HL-60/S4 treated with retinoic acid at 250 ng/mL for 4 days and 3 days (cell line): Measurements from ENCODE around the gene C1orf21.

ENCODE experiments used
- in situ Hi-C: fragments of 300-500 bp; cut with MboI; formaldehyde crosslinking; loops from 2 replicates; pipeline ENCODE4 v1.7.0; 2022; ENCODE audit warnings: low sequenced_read_pairs

C1orf21 gene

DNA sequence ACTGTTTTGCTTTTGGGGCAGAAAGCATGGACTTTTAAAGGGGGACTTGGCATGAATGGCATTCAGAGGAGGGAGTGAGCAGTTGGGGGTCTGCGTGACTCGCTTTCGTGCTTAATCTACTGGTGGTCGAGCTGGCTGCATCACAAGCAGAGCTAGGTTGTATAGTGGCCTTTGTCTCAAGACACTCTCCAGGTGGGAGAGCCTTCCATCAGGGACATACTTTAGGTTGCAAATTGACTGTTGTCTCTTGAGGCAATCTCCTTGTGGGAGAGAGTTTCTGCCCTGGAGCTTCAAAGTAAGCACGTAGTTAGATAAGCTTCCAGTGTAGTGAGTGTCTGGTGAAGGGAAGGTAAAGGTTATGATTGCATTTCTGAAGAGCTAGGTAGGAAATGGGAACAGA, 93.9 kb downstream of the C1orf21 start:
- in situ Hi-C loops = no loop called here

DNA sequence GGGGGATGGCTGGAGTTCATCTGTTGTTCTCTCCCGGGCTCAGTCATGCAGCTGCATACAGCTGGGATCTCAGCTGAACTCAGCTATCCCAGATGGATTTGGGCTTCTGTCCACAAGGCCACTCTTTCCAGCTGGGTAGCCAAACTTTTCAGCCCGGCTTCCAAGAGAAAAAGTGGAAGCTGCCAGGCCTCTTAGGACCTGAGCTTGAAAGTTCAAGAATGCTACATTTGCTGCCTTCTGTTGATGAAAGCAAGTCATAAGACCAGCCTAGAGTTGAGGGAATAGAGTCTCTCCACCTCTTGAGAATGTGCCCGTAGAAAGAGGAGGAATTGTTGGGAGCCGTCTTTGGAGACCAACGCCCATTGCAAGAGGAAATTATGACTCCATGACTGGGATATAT, 95.3 kb downstream of the C1orf21 start:
- in situ Hi-C loops = no loop called here

DNA sequence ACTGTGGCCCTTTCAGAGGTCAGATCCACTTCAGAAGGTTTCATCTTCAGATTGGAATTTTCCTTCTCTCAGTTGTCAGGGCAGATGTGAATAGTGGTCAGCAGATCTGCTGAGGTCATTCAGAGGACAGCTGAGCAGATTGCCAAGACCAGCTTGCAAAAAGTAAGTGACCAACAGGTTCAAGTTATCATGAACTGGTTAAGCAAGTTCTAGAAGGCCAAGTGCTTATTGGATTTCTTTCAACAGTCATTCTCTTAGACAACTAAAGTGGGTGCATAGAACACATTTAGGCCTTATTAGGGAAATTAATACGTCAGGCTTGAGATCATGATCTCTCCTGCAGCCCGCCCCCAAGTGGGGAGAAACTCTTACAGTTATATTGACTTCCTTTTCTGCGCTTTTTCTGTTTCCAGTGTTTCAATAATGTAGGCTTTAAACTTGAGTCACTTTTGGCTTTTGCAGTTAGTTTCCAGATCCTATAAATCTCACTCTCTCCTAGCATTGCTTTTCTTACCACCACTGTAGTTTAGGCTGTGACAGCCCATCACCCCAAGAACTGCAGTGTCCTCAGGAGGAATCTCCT, 96.4 kb downstream of the C1orf21 start:
- in situ Hi-C loops = no loop called here

DNA sequence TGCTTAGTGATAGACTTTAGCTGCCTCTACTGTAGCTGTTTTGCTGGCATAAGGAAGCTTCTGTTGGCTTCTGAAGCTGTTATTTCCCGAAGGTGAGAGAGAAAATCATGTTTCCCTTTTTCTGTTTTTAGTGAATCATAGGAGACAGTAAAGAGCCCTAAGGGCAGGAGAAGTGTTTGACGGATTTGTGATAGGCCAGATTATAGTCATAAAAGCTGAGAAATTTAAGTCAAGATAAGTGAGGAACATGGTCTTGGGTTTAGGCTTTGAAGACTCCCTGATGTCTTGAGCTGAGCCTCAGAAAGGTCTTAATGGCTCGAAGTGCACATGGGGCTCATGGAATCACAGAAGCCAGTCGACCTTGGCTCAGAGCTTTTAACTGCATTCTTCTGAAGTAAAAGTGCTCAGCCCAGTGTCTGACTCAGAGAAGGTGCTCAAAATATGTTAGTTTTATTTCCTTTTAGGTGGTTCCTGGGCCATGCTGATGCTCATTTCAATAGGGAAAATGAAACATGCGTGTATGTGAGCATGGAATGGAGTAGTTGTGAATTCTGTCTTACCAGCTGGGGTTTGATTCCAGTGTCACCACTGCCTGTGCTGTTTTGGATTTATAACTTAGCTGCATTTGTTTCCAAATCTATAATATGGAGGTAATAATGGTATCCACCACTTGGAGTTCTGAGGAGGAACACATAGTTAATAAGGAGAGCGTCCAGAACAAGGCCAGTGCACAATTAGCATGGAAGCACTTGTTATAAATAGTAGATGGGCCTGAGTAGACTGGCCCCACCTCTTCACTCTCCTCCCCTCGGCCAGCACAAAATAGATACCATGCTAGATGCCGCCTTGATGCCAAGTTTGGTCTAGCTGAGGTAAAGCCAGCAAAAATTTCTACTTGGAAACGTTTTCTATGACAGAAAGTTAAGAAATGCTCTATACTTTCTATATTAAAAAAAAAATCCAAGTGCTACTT, 99.2 kb downstream of the C1orf21 start:
- in situ Hi-C loops = no loop called here

DNA sequence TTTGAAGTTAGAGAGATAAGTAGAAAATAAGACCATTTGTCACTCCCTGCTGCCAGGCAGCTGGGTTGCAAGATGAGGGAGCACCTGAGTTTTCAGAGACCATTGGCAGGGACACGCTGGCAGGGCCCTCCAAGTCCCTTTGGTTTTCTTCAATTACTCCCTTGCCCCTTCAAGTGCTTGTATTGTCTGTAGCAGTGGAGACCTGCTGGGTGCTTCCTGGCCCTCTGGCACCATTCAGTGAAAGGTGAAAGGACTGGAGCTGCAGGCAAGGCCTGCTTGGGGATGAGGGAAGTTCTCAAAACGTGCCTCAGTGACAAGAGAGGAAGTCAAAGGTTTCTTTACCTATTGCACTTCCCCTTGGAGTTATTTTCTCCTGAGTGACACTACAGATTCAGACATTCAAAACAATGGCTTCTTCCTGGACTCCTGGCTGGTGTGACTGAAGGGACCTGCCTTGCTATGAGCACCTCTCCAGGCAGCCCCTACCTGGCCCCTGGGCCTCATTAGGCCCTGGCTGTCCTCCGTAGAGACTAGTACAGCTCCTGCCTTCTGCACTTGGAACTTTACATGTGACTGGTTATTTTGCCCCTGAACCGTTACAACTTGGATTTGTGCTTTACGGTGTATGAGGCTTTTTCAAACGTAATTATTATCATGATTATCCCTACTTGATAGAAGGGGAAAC, 100.1 kb downstream of the C1orf21 start:
- in situ Hi-C loops = no loop called here

DNA sequence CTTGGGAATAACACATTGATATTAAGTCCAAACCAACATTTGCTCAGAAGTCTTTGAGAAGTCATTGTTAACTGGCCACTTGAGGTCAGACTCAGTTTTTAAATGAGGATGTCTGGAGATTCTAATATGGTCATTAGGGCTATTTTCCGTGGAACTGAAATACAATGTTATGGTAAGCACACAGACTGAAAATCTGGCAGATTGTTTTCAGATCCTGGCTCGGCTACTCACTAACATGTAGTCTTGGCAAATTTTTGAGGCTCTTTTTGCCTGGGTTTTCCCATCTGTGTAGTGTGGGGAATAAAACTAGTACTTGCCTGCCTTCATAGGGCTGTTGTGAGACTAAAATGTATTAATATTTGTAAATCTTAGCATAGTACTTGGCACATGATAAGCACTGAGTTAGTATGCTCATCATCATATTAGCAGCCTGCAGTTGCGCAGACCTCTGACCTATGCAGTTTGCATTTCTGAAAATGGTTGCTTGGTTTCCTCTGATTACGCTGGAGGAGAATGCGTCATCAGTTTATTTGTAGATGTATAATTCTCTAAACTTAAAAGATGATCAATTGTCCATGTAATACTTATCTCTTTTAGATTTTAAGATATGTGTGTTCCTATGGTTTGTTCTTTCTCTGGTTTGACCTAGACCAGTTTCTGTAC, 100.8 kb downstream of the C1orf21 start:
- in situ Hi-C loops = no loop called here

DNA sequence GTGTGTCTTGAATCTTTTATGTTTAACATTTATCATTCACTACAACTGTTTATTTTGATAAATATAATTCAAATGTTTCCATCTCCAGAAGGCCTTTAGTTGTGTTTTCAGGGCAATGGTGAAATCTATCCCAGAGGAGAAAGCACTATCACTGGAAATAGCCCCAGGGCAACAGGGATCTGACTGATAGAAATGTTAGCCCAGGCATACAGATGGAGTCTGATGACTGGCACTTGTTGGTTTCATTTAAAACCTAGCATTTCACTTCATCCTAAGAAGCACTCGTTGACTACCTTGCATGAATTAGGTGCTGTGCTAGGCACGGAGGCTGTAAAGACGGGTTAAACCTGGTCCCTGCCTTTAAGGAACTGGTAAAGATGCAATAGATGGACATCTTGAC, 103.1 kb downstream of the C1orf21 start:
- in situ Hi-C loops = no loop called here

DNA sequence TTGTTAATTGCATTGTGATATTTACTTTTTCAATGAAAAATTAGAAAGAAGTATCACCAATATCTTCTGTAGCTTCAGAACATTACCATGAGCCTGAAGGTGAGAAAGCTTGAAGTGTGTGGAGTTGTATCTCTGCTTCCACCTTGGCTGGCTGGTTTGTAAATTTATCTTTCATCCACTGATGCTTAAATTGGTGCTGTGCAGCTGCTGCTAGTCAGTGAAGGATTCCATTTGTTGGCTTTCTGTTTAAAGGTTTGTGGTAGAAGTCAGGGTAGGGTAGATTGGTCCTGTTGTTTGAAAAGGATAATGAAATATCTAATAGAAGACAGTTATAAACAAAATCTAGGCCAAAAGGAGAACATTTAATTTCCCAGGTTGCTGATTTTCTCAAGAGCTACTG, 105.7 kb downstream of the C1orf21 start:
- in situ Hi-C loops = no loop called here

DNA sequence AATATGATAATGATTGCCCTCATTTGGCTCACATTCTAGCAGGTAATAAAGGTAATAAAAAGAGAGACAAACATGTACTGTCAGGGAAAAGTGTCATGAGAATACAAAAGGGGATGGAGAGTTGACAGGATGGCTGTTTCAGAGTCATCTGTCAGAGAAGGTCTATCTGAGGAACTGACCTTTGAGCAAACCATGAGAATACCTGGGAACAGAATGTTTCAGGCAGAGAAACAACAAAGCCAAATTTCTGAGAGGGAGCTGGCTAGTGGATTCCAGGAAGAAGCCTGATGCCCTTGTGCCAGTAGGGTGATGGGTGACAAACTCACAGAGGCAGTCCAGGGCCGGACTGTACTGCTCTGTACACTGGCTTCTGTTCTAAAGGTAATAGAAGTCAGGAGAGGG, 107.2 kb downstream of the C1orf21 start:
- in situ Hi-C loops = no loop called here

DNA sequence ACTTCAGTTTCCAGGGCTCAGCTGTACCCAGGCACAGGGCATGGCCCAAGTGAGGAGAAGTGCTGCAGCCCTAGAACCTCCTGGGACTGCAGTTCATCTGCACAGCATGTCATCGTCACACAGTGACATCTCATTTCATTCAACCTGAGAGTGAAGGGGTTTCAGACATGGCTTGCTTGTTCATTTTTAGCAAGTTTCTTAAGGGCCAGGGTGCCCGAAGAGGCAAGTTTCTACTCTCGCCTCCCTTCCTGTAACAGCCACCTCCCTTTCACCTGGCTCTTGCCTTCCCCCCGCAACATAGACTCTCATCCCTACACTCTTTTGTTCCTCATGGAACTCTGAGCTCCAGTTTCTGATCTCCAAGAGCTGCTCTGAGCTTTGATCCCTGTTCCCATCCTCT, 108.1 kb downstream of the C1orf21 start:
- in situ Hi-C loops = no loop called here

DNA sequence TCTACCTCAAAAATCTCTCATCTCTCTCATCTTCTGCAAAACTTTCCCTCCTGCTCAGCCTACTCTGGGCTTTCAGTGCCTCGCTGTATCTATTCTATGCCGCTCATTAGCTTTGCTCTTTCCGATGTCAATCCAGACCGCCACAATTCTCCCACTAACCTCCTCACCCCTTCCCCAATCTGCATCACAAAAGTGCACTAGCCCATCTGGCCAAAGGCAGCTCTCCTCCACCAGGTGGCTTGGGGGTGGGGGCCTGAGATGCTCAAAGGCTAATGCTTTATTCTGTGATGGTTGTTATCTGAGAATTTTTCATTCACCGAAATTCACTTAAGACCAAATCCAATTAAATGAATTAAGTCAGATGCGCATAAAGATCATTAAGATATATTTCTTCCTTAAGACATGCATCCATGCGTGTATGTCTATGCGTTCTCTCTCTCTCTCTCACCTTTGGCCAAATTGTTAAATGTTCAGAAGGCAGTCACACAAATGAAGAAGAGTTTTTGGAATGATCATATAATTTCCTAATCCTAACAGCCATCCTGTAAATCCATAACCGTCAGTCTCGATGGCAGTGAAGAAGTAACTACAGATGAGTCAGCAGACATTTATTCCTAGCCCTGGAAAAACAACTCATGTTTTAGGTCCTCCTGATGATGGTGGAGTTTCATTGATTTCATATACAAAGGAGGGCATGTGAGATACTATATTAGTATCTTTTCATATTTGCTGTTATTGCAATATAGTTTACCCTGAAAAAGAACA, 111.3 kb downstream of the C1orf21 start:
- in situ Hi-C loops = no loop called here

DNA sequence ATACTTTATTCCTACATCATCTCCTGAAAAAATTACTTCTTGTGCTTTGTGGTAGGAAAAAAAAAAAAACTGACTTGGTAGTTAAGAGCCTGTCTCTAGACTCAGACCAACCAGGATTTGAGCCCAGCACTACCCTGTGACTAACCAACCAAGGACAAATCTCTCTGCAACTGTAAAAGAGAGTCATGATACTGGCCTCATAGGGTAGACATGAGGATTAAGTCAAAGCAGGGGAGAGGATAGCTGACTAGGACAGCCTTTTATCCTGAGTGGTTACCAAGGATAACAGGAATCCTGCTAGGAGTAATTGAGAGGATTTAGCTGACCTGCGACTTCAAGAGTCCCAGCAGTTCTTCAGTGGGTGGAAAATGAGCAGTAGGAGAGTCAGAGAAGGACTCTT, 112.8 kb downstream of the C1orf21 start:
- in situ Hi-C loops = no loop called here

DNA sequence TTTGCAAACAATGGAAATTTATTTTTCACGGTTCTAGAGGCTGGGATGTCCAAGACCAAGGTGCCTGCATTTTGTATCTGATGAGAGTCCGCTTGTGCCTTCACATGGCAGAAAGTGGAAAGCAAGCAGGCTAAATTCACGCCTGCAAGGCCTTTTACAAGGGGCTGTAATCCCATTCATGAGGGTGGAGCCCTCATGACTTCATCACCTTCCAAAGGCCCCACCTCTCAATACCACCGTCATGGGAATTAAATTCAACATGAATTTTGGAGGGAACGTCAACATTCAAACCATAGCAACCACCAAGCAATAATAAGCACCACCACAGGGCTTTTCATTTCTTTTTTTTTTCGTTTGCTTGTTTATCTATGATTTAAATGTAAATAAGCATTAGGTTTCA, 115.3 kb downstream of the C1orf21 start:
- in situ Hi-C loops = no loop called here

DNA sequence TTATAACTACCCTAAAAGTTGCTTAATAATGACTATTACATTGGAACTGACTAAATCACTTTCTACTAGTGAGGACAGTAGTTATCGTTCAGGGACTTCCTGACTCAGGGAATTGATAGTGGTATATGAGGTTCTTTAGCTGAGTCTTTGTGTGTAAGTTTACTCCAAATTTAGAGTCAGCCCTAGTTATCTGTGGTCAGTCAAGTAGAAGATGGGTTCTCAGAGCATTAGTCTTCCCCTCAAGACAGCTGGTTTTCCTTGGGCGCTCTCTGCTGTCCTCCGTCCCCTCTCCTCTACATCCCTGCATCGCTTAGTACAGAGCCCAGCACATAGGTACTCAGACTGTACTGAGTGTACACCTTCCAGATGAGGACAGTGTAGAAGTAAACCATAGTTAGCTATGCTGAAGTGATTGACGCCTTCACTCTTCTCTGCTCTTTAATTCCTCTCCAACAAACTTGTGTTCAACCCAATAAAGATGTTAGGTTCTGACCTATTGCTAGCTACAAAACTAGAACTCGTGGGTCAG, 116.5 kb downstream of the C1orf21 start:
- in situ Hi-C loops = no loop called here

DNA sequence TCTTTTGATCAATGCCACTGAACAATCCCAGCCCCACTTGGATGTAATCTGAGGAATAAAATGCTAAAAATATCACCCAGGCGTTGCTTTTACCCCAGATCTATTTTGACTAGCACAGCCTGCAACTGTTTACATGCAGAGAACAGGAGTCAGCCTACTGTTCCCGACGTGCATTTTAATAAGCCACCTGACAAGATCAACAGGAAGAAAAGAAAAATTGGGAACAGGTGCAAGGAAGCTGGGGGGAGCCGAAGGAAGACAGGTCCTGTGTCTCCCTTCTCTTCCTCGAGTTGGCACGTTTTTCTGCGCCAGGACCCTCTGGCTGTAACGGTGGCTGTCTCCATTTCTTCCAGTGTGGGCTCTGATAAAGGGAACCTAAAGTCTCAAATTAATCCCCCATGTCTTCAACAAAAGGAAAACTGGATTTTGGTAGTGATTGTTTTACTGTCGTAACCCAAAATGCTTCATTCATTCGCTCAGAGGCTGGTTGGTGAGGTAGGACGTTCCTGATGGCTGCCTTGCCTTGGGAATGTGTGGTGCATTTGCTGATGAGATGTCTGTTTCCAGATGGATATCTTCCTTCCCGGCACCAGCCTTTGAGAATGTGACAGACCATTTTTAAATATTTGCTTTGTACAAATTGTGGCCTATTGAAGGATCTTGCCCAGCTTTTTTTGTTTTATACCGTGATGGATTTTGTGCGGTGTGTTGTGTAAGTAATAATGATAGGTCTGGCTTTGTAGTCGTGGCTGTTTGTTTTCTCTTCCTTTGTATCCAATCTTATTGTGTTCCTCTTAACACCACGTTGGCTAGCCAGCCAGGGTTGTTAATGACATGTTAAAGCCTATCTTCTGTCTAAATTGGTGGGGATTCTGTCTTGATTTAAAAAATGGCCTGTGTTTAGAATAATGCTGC, 117.5 kb downstream of the C1orf21 start:
- in situ Hi-C loops = no loop called here

DNA sequence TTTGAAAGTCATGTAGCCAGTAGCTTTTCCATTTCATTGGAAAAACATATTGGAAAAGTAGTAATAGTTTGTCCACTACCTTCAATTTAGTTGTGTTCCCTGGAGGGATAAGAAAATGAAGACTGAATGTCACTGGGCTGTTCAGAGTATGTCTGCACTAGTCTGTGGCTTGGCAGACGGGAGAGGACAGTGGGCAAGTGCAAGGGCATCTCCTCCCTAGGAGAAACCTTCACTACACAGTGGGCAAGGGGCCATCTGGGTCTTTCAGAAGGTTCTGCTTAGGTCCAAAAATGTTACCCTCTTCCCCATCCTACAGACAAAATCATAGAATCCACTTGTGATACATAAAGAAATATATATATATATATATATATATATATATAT, 118.1 kb downstream of the C1orf21 start:
- in situ Hi-C loops = no loop called here

DNA sequence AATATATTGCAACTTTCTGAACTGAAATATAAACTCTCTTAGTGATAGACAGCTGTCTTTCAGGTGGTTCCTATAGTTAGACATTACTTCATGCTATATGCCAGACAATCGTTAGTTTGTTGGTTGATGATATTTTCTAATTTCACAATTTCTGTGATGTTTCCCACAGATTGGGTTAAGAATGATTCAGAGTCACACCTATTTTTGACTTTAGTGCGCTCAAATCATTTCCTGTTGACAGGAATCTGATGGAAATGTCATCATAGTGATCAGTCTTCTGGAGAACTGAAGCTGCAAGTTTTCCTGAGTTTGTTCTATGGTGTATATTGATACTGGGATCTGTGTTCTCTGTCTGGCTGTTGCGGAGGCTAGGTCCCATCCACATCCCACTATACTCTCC, 119.7 kb downstream of the C1orf21 start:
- in situ Hi-C loops = no loop called here

DNA sequence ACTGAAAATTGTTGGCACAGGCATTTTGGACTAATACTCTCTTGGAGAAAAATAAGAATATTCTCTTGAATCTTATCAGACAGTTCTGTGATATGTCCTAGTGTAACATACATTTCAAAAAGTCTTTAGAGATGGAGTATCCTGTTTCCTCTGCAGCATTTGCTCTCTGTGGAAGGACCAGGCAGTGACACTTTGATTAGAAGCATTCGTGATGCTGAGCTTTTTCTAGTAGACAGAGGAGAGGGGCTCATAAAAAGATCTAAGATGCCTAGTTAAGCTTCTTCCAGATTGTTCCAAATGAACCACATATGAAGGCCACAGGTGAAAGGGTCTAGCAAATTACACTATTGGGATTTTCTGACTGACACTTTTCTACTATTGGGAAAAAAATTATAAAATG, 120.3 kb downstream of the C1orf21 start:
- in situ Hi-C loops = no loop called here

DNA sequence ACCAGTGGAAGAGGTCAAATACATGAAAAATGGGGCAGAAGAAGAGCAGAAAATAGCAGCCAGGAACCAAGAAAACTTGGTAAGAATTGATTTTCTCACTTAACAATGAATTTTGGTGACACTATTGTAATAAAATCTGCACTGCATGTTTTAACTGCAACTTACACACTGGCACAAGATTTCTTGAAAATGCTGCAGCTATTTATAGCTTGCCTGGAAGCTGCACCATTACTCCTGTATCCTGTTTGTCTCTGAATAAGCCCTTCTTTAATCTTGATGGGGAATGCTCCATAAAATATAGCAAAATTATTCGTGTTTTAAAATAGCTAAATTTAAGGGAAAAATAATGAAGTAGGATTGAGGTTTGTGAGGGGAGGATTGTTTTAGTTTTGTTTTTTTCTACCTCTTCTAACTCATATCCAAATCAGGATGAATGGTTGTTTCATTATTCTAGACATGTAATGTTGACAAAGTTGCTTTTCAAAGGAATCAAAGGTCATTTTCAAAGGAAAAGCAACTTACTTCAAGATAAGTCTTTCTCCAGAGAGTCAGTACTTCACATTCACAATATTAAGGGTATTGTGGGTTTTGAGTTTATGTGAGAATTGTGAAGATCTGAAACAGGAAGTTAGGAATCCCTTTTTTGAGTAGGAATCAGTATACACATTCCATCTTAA, 120.9 kb downstream of the C1orf21 start:
- in situ Hi-C loops = no loop called here
